GM20000 (cell line): ENCODE measurements around the gene FCER1G.
A peak's percentile ranks its signal among the peaks of the same experiment; 100 is the strongest.

ENCODE experiments used
- DNase-seq: peaks from one replicate; pipeline ENCODE4 v3.0.0; 2012; ENCODE audit warnings: low spot score
- CTCF ChIP-seq: IDR thresholded peaks from 2 replicates; pipeline ENCODE4 v1.5.1; 2012; ENCODE audit warnings: mild to moderate bottlenecking, control low read depth; ENCODE audit errors: extremely low read depth, missing control alignments

Gene FCER1G

GRCh38 chr1:161172776-161173376, 42.2 kb upstream of the FCER1G start:
- DNase-seq, result no peak

GRCh38 chr1:161173711-161174110, 41.4 kb upstream of the FCER1G start:
- no peak for TF ChIP-seq CTCF
- DNase-seq, result no peak

More at GRCh38 chr1:161172776-161173376, 42.2 kb upstream of the FCER1G start:
- no peak for TF ChIP-seq CTCF

- no peak for TF ChIP-seq CTCF
- no peak for DNase-seq
Measured at GRCh38 chr1:161174911-161175310, 40.2 kb upstream of the FCER1G start.

- no peak for TF ChIP-seq CTCF
- no peak for DNase-seq
Measured at GRCh38 chr1:161175771-161176453, 39.2 kb upstream of the FCER1G start.

- no peak for DNase-seq
- no peak for TF ChIP-seq CTCF
Measured at GRCh38 chr1:161176468-161177111, 38.5 kb upstream of the FCER1G start.

GRCh38 chr1:161177112-161177935, 37.8 kb upstream of the FCER1G start, which contains the start of gene B4GALT3:
Gene B4GALT3, minus strand, starts transcription at chr1:161177507. Its CDS starts 1,447 bp downstream, at chr1:161176060.
- DNase-seq, result peak; percentile 94

More at GRCh38 chr1:161177112-161177935, 37.8 kb upstream of the FCER1G start, which contains the start of gene B4GALT3:
- TF ChIP-seq CTCF, result no peak
